ENCODE results near the gene KLK7. TPM values are rescaled to one million over a fixed set of nuclear protein-coding genes. Genes with fewer than 3 reads are reported as not detected.

The KLK7 gene
- total RNA-seq, 2 donors from 2014 or later = not detected

Other genes starting within 250 kb of the KLK7 start
- gene GPR32, start 213.5 kb downstream of the KLK7 start, total RNA-seq = not detected
- not detected for gene ACP4, start 193.5 kb downstream of the KLK7 start, total RNA-seq
- not detected for gene KLK1, start 160.1 kb downstream of the KLK7 start, total RNA-seq
- not detected for gene KLK15, start 150.3 kb downstream of the KLK7 start, total RNA-seq
- not detected for gene KLK3, start 129.0 kb downstream of the KLK7 start, total RNA-seq
- not detected for gene KLK2, start 110.5 kb downstream of the KLK7 start, total RNA-seq
- not detected for gene KLK4, start 72.5 kb downstream of the KLK7 start, total RNA-seq
- gene KLK5, start 30.9 kb downstream of the KLK7 start, total RNA-seq = not detected
- not detected for gene KLK6, start 14.3 kb downstream of the KLK7 start, total RNA-seq
- gene KLK8, start 17.7 kb upstream of the KLK7 start, total RNA-seq = not detected
- gene KLK10, start 35.8 kb upstream of the KLK7 start, total RNA-seq = not detected
- gene KLK11, start 42.7 kb upstream of the KLK7 start, total RNA-seq = not detected
- not detected for gene KLK12, start 51.1 kb upstream of the KLK7 start, total RNA-seq
- gene KLK13, start 81.2 kb upstream of the KLK7 start, total RNA-seq = not detected
- 1 to 10 TPM in 1 of 2 donors, under 1 TPM in 1; 0.50 to 2.2 TPM for gene KLK14, start 99.0 kb upstream of the KLK7 start, total RNA-seq
- 10 to 100 TPM in 1 of 2 donors, 1 to 10 TPM in 1; 8.1 to 15.4 TPM for gene CTU1, start 124.5 kb upstream of the KLK7 start, total RNA-seq
- gene SIGLEC9, start 141.0 kb upstream of the KLK7 start, total RNA-seq = 1 to 10 TPM in 1 of 2 donors, under 1 TPM in 1; 0.69 to 1.1 TPM
- 1 to 10 TPM; 7.9 to 8.7 TPM for gene SIGLEC7, start 158.4 kb upstream of the KLK7 start, total RNA-seq
- gene CD33, start 241.2 kb upstream of the KLK7 start, total RNA-seq = 1 to 10 TPM in 1 of 2 donors, under 1 TPM in 1; 0.89 to 1.4 TPM

All from natural killer cell treated with Interleukin-12 subunit alpha and Interleukin-12 subunit beta and Interleukin-15 and Interleukin-18, amount 100 ng/mL, for 72 hours (primary cell).